Choroid plexus epithelial cell (primary cell): Measurements from ENCODE around the gene LMOD1.

Source experiments
- DNase-seq: peaks from one replicate; pipeline ENCODE4 v3.0.0-alpha.2; 2010; ENCODE audit warnings: low read depth
- H3K4me3 ChIP-seq: 2 replicates; pipeline ENCODE4 v1.5.1; 2011; ENCODE audit warnings: low read depth, mild to moderate bottlenecking, control low read depth, low read length, moderate library complexity
- CTCF ChIP-seq: conservative IDR thresholded peaks from 2 replicates; pipeline ENCODE4 v1.5.1; 2011; ENCODE audit warnings: low read depth, mild to moderate bottlenecking, control low read depth, inconsistent platforms, low read length, moderate library complexity

The LMOD1 gene

GRCh38 chr1:201883266-201883665 is 63.1 kb downstream of the LMOD1 start:
- no peak for DNase-seq
- TF ChIP-seq CTCF: no peak
- H3K4me3 ChIP-seq: no peak overlapping the region

GRCh38 chr1:201882665-201883132 is 63.6 kb downstream of the LMOD1 start:
- H3K4me3 ChIP-seq: no peak overlapping the region
- peak; percentile 46 for DNase-seq
- TF ChIP-seq CTCF: peak; percentile 21

GRCh38 chr1:201881617-201882016 is 64.7 kb downstream of the LMOD1 start:
- H3K4me3 ChIP-seq: no peak overlapping the region
- TF ChIP-seq CTCF: no peak
- DNase-seq: no peak

GRCh38 chr1:201880928-201881571 is 65.3 kb downstream of the LMOD1 start:
- no peak for TF ChIP-seq CTCF
- DNase-seq: no peak
- H3K4me3 ChIP-seq: no peak overlapping the region

- TF ChIP-seq CTCF: peak; percentile 75
- peak; percentile 78 for DNase-seq
- no peak overlapping the region for H3K4me3 ChIP-seq
These were observed 68.4 kb downstream of the LMOD1 start for GRCh38 chr1:201877877-201878401.

GRCh38 chr1:201876148-201876818 is 70.1 kb downstream of the LMOD1 start:
- TF ChIP-seq CTCF: peak; percentile 71
- H3K4me3 ChIP-seq: no peak overlapping the region
- DNase-seq: peak; percentile 51
